HG03039 (cell line): ENCODE results near the gene SIRT5.

ENCODE experiments used
- ATAC-seq: cut with Tn5 transposase; IDR thresholded peaks from one replicate; pipeline ENCODE4 v1.9.1; 2021; ENCODE audit warnings: mild to moderate bottlenecking, moderate library complexity; ENCODE audit not compliant: unreplicated experiment

Gene SIRT5

DNA sequence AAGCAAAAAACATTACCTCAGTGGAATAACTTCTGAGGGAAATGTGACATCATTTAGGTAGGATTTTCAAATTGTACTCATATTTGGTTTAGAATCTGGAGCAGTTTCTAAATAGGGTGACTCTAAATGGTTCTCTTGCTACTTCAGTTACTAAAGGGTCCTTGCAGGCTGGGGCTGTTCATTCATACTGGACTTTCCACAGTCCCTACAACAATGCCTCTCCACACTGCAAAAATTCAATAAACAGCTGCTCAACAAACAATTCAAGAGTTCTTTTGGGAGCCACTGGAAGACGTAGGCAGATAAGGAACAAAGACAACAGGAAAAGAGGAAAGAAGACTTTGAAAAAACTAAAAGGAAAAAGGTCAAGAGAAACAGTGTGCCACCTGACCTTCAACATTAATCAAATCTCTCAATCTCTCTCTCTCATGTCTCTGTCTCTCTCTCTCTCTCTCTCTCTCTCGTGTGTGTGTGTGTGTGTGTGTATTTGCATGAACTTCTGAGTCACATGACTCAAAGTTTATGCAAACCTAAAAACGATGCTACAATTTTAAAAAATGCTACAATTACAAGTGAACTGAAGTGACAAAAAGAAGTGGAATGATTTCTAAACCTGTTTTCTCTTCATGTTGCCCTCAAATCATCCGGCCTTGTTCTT, 55.2 kb downstream of the SIRT5 start:
- ATAC-seq, result no peak

DNA sequence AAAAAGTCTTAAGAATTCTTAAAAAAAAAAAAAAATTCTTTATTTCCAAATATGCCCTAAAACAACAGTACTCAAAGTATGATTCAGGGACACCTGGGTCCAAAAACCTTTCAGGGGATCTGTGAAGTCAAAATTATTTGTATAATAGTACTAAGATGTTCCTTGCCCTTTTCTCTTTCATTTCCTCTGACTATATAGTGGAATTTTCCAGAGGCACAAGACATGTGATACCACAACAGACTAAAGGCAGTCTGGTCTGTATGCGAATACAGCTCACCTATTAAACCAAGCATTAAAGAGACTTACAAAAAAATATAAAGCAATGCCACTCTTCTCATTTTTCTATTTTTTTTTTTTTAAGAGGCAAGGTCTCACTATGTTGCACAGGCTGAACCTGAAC, 56.1 kb downstream of the SIRT5 start:
- ATAC-seq, result no peak

DNA sequence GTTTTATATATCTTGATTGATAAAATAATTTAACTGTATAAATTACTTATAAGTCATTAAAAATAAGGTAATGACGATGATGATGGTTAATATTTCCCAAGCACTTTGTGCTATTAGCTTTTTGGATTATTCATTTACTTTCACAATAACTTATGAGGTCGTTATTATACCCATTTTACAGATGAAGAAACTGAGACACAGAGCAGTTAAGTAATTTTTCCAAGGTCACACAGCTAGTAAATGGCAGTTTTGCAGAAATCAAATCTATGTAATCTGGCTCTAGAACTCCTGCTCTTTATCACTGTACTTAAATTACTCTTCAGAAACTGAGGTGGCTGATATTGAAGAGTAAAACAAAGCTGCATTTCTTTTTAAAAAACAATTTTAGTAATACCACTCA, 58.9 kb downstream of the SIRT5 start:
- no peak for ATAC-seq

DNA sequence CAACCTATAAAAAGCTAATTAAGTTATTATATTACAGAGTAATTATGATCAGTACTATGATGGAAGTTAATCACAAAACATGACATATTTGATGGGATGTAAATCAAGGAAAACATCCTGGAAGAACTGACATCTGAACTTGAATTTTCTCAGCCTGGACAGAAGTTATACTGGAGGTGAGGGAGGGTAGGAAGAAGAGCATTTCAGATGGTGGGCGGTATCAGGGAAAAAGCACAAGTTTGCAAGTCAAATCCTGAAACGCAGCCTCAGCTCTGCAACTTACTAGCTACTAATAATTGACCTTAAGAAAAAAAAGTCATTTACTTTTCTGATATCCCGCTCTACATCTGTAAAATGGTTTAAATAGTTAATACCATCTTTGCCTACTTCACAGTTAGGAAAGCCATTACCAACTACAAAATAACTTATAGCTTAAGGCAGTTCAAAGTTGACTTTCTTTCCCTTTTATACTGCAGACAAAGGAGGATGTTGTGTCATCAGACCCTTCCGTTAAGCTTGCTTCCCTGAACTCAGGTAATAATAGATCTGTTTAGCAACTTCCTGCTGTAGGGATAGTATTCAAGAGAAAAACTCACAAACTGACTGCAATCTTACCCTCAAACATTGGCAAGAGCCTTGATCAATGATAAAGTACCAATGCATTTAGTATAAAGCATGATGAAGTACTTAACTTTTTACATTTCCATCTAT, 61.7 kb downstream of the SIRT5 start:
- ATAC-seq, result no peak

DNA sequence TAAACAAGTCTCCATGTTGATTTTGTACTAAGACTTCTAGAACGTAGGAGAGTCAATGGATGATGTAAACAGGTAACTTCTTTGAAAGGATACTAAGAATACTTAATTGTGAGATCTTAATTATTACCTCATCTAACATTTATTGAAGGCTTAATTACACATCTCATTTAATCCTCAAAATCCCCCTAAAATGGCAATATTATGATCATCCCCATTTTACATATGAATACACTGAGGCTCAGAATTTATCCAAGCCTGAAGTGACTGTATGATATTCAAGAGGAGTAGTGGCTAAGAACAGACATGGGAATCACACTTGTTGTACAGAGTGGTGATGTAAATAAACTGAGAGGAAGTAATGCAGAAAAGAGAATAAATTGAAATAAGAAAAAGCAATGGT, 63.6 kb downstream of the SIRT5 start:
- ATAC-seq, result no peak

DNA sequence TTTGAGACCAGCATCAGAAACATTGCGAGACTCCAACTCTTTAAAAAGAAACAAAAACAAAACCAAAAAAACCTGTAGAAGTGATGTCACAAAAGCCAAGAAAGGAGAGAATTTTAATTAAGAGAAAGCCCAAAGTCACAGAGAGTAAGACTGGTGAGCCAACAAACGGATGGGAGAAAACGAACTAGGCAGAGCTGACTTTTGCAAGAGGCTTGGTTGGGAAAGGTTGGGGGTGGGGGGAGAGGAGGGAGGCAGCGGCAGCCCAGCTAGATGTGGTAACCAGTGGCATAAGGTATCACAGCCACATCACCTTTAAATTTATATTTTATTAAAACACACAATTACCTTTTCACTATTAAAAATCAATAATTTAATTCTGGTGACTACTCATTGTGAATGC, 64.2 kb downstream of the SIRT5 start:
- no peak for ATAC-seq

DNA sequence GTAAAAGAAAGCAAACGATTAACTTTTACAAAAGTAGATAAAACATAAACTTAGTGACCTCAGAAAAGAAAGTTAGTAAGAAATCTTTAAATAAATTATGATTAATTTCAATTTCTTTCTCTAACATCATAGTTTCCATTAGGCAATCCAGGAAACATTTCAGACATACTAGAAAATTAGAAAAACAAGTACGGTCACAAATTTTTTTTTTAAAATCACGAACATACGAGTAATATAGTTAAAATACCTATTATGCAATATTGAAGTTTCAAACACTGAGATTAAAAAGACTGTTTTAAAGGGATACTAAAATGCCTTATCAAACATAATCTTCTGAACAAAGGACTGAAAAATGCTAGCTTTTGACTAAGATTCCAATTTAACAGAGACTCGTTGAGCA, 66.9 kb downstream of the SIRT5 start:
- no peak for ATAC-seq

DNA sequence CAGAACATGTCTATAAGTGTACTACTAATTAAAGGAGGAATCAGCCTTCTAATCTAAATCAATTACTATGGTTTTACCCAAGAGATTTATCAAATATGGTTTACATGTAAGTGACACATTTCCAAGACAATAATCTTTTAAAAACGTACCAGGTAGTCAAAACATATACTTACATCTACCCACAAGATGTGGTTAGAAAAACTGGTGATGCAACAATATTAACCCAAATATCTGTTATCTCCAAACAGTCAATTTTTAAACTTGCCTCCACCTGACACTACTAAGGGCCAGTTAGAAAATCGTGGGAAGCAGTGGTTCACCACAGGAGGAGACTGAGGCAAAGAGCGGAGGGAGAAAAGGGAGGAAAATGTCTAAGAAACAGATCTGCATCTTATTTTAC, 68.7 kb downstream of the SIRT5 start:
- ATAC-seq, result no peak

DNA sequence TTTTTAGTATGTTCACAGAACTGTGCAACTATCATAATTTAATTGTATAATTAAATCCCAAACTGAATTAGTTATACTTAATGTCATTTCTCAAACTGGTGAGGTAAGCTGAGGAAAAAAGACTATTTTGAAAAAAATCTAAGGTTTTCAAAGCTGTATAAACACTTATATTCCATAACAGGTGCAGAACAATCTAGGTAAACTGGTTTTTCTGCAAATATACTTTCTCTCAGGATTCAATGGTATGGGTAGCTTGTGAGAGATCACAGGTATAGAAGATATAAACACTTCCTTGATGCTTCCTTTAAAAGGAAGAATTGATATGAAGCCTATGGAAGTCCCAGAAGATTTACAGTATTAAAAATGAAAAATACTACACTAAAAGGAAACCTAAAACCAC, 74.4 kb downstream of the SIRT5 start:
- ATAC-seq, result no peak

DNA sequence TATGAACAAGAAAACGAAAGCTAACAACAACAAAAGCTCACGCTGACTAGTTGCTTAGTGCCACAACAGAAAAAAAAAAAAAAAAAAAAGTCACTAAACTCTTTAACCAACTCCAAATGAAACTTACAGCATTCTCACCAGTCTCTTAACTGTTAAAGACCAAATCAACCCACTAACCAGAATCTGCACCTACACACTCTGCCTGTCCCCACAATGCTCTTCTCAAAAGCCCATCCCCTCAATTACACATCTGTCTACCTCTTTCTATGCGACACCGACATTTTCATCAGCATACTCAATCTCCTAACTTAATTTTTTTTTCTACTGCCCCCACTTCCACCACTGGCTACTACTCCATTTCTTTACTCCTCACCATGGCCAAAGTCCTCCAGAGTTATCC, 75.0 kb downstream of the SIRT5 start:
- ATAC-seq, result no peak

DNA sequence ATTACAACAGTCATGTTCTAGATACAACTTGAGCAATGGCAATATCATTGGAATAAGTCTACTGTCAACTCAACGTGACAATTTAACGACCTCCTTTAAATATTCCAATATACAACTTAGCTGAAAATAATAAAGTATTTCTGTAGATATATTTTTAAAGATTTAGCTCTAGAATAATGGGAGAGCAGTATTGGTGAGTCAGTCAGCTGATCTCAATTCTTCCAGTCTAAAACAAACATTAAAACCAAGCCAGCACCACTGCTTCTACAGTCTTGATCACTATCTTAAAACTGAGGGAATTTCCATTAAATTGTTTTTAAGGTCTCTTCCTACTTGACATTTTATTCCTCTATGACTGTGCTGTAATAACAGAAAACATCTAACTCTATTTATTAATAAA, 78.9 kb downstream of the SIRT5 start:
- no peak for ATAC-seq

DNA sequence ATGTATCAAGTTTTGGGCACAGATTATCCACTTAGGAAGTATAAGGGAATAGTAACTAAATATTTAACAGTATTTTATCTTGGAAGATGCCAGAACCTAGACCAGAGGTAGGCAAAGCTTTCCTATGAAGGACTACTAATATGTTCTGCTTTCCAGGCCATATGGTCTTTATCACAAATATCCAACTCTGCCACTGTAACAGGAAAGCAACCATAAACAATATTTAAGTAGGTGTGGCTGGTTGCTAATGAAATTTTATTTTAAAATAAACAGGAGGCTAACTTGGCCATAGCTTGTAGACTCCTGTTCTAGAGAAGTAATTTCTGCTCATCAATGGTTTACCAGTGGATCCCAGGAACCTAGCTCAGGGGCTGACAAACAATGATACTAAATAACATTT, 80.1 kb downstream of the SIRT5 start:
- ATAC-seq, result no peak

DNA sequence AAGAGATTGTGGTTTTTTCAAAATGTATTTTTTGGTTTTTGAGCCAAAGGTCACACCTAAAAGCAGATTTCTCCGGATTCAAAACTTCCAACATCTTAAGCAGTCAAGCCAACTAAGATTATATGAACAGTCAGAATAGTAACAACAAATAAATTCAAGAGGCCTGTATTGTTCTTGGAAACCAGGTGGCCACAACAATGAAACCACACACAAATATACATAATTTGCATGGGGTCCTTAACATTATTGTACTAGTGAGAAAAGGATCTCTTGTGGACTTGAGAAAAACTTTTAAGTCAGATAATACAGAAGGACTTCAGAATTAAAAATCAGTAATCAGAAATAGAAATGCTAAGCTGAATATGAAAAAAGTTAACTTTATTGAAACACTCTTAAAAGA, 81.3 kb downstream of the SIRT5 start:
- ATAC-seq, result no peak

DNA sequence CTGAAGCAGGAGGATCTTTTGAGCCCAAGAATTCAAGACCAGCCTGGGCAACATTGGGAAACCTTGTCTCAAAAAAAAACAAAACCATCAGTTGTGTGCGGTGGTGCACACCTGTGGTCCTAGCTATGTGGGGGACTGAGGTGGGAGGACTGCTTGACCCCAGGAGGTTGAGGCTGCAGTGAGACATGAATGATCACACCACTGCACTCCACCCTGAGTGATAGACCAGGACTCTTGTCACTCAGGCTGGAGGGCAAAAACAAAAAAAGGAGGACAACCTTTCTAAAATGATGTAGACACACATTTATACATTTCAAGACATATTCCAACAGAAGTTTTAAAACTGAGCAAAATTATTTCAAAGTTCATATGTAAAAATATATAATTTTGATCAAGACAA, 85.9 kb downstream of the SIRT5 start:
- no peak for ATAC-seq

DNA sequence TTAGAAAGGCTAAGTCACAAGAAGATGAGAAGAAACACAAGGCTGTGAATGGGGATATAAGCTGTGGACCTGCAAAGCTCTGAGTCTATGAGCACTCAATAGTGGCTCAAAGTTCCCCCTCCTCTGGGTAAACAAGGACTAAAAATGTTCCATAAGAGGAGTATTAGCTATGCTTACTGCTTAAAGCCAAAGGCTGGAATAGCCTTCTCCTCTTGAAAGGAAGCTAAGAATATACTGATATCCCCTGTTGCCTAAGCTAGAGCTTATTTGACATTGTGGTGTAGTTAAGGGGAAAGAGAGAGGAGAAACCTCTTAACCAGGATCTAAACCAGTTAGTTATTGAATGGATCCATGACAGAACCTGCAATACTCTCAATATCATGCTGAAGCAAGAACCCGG, 86.5 kb downstream of the SIRT5 start:
- no peak for ATAC-seq

DNA sequence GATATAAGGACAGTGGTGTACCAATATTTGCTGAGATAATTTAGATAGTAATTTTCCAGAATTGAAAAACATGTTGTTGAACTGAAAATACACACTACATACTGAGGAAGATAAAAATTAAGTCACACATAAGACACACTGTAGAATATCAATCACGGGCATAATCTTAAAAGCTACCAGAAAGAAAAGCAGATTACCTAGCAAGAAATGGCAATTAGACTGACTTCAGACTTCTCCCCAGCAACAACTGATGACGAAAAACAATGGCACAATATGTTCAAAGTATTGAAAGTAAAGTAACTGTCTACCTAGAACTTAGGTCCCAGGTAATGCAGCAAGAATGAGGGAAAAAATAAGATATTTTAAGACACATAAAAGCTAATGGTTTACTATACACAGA, 87.2 kb downstream of the SIRT5 start:
- ATAC-seq, result no peak

DNA sequence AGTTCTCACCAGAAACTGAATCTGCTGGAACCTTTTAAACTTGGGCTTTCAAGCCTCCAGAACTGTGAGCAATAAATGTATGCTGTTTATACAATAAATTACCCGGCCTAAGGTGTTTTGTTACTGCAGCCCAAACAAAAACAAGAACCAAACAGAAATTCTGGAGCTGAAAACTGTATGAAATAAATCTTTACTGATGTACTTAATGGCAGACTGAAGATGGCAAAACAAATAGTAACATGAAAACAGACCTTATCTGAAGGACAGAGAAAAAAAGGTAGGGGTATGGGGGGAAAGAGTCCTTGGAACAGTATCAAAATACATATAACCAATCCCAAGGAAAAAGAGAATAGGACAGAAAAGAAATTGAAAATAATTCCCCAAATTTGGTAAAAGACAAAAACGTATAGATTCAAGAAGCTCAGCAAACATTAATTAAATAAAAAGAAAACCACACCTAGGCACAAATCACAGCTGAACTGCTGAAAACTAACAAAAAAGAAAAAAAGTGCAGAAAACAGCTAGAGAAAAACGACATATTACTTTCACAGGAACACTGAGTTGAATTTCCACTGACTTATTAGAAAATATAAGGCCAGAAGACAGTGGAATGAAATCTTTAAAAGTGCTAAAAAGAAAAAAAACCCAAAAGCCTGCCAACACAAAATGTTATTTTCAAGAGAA, 88.4 kb downstream of the SIRT5 start:
- ATAC-seq, result no peak

DNA sequence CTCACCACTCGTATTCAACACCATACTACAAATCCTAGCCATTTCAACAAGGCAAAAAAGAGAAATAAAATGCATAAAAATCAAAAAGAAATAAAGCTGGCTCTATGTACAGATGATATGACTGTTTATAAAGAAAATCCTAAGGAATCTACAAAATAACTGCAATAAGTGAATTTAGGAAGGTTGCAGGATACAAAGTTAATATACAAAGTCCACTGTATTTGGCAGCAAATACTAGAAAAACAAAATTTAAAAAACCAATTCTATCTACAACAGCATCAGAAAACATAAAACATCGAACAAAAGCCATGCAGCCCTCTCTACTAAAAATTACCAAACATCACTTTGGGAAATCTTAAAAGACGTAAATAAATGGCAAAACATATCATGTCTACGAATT, 89.6 kb downstream of the SIRT5 start:
- no peak for ATAC-seq
